Neuronal stem cell (in vitro differentiated cells): ENCODE measurements around the gene FYN.

ENCODE experiments used
- DNase-seq: peaks from one replicate; pipeline ENCODE4 v3.0.0-alpha.2; 2013; ENCODE audit warnings: low spot score
- H2AFZ ChIP-seq: one replicate; pipeline ENCODE4 v1.6.1; 2013; ENCODE audit warnings: mild to moderate bottlenecking, low read length, inconsistent platforms
- H2AK5ac ChIP-seq: 2 replicates; pipeline ENCODE4 v1.6.1; 2013; ENCODE audit warnings: low read depth, mild to moderate bottlenecking, inconsistent platforms, low read length, moderate library complexity, mixed read lengths
- H2BK120ac ChIP-seq: 2 replicates; pipeline ENCODE4 v1.6.1; 2013; ENCODE audit warnings: low read depth, mild to moderate bottlenecking, inconsistent platforms, low read length, moderate library complexity, mixed read lengths
- H2BK12ac ChIP-seq: one replicate; pipeline ENCODE4 v1.6.1; 2013; ENCODE audit warnings: low read length, inconsistent platforms
- H2BK15ac ChIP-seq: 2 replicates; pipeline ENCODE4 v1.6.1; 2013; ENCODE audit warnings: mild to moderate bottlenecking, low read length, inconsistent platforms, mixed read lengths
- H2BK5ac ChIP-seq: one replicate; pipeline ENCODE4 v1.6.1; 2013; ENCODE audit warnings: inconsistent platforms, mild to moderate bottlenecking, low read length, moderate library complexity
- H3K14ac ChIP-seq: one replicate; pipeline ENCODE4 v1.6.1; 2013; ENCODE audit warnings: low read length, inconsistent platforms
- H3K18ac ChIP-seq: 2 replicates; pipeline ENCODE4 v1.6.1; 2013; ENCODE audit warnings: low read length, inconsistent platforms
- H3K23ac ChIP-seq: 2 replicates; pipeline ENCODE4 v1.6.1; 2013; ENCODE audit warnings: low read depth, mild to moderate bottlenecking, mixed read lengths, low read length, inconsistent platforms; ENCODE audit not compliant: poor library complexity
- H3K27ac ChIP-seq: replicated peaks from 3 replicates; pipeline ENCODE4 v1.5.1; 2013; ENCODE audit warnings: low read length, inconsistent platforms
- H3K27me3 ChIP-seq, 3 experiments: 2 replicates each; pipeline ENCODE4 v1.6.1; 2013; ENCODE audit warnings: low read length in 3 of 3, mild to moderate bottlenecking in 2 of 3, inconsistent platforms in 1 of 3, low read depth in 1 of 3, mixed read lengths in 1 of 3, moderate library complexity in 1 of 3; ENCODE audit not compliant: control insufficient read depth in 3 of 3, insufficient read depth in 3 of 3
- H3K36me3 ChIP-seq, 2 donors: replicated peaks in 1 of 2; 2 replicates each; pipeline ENCODE4 v1.6.1; 2013; ENCODE audit warnings: low read length in 2 of 2; ENCODE audit not compliant: control insufficient read depth in 2 of 2, insufficient read depth in 2 of 2
- H3K4ac ChIP-seq: 2 replicates; pipeline ENCODE4 v1.6.1; 2013; ENCODE audit warnings: inconsistent platforms, mild to moderate bottlenecking, low read length, moderate library complexity
- H3K4me1 ChIP-seq, 2 donors: 1 replicate in 1 of 2; 2 replicates in 1 of 2; pipeline ENCODE4 v1.6.1; 2013; ENCODE audit warnings: low read length in 2 of 2, low read depth in 1 of 2; ENCODE audit not compliant: control insufficient read depth in 2 of 2, insufficient read depth in 1 of 2
- H3K4me2 ChIP-seq: one replicate; pipeline ENCODE4 v1.6.1; 2013; ENCODE audit warnings: mild to moderate bottlenecking, low read length, inconsistent platforms; ENCODE audit not compliant: insufficient read depth, poor library complexity, severe bottlenecking
- H3K4me3 ChIP-seq, 2 donors: 2 replicates each; pipeline ENCODE4 v1.5.1; 2013; ENCODE audit warnings: low read length in 2 of 2, mild to moderate bottlenecking in 2 of 2, inconsistent platforms in 1 of 2, moderate library complexity in 1 of 2
- H3K79me1 ChIP-seq: one replicate; pipeline ENCODE4 v1.6.1; 2013; ENCODE audit warnings: low read depth, mild to moderate bottlenecking, inconsistent platforms, low read length, moderate library complexity
- H3K9ac ChIP-seq: one replicate; pipeline ENCODE4 v1.6.1; 2013; ENCODE audit warnings: mild to moderate bottlenecking, low read depth, low read length, inconsistent platforms; ENCODE audit not compliant: poor library complexity
- H3K9me3 ChIP-seq, 2 donors: replicated peaks in 1 of 2; 2 replicates each; pipeline versions ENCODE3 to v1.6.1; 2013; ENCODE audit warnings: low read length in 2 of 2, mild to moderate bottlenecking in 2 of 2, inconsistent platforms in 1 of 2, low read depth in 1 of 2, mixed read lengths in 1 of 2, moderate library complexity in 1 of 2; ENCODE audit not compliant: control insufficient read depth in 2 of 2, insufficient read depth in 1 of 2
- H4K8ac ChIP-seq: one replicate; pipeline ENCODE4 v1.6.1; 2013; ENCODE audit warnings: low read depth, mild to moderate bottlenecking, inconsistent platforms, low read length, moderate library complexity
- H4K91ac ChIP-seq: one replicate; pipeline ENCODE4 v1.6.1; 2013; ENCODE audit warnings: low read length, low read depth, mild to moderate bottlenecking, inconsistent platforms; ENCODE audit not compliant: poor library complexity
- WGBS, 2 donors: extraction: QIAGEN DNeasy Blood & Tissue Kit; methylation state at CpG; one replicate each; pipeline ENCODE4 v1.1.7; 2013; ENCODE audit warnings: missing lambda C conversion rate in 2 of 2, mixed read lengths in 1 of 2; ENCODE audit not compliant: insufficient read length in 2 of 2, insufficient replicate concordance in 1 of 2; ENCODE audit errors: extremely low coverage in 2 of 2; 5-methylcytosine and 5-hydroxymethylcytosine counted together

The FYN gene

DNA sequence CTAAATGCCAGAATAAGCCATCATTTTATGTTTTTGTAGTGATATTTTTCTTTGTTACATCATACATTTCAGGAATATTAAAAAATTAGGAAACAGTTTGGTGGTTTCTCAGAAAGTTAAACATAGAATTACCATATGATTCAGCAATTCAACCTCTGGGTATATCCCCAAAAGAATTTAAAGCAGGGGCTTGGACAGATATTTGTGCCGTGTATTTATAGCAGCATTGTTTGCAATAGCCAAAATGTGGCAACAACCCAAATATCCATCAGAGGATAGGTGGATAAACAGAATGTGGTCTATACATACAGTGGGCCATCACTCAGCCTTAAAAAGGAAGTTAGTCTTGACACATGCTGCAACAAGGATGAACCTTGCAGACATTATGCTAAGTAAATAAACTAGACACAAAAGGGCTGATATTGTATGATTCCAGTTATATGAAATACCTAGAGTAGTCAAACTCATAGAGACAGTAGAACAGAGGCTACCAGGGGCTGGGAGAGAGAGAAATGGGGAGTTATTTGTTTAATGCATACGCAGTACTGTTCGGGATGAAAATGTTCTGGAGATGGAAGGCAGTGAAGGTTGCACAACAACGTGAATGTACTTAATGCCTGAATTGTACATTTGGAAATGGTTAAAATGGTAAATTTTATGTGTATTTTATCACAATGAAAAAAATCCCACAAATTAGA is 248.7 kb downstream of the FYN start:
- no peak overlapping the region for H4K91ac ChIP-seq
- no CpG with 5 or more reads among the region's 4 CpGs for WGBS, 2 donors
- no peak overlapping the region for H3K23ac ChIP-seq
- no peaks in the 10 kb centered on the region for H3K36me3 ChIP-seq
- H2BK15ac ChIP-seq: no peak overlapping the region
- no peak overlapping the region for H3K18ac ChIP-seq
- H3K27me3 ChIP-seq: no peaks in the 10 kb centered on the region
- DNase-seq: no peak
- H3K4me3 ChIP-seq: no peak overlapping the region
- no peak overlapping the region for H2AFZ ChIP-seq
- no peak overlapping the region for H2BK12ac ChIP-seq
- peaks cover 3 to 8% of the 10 kb centered on the region in 2 donors for H3K4me1 ChIP-seq
- H3K9me3 ChIP-seq: peaks cover 0 to 1% of the 10 kb centered on the region in 2 donors
- H2AK5ac ChIP-seq: no peak overlapping the region
- H3K4ac ChIP-seq: no peak overlapping the region
- H2BK5ac ChIP-seq: no peak overlapping the region
- H3K4me2 ChIP-seq: no peak overlapping the region
- H3K79me1 ChIP-seq: no peaks in the 10 kb centered on the region
- no peak overlapping the region for H3K9ac ChIP-seq
- no peak overlapping the region for H4K8ac ChIP-seq
- H2BK120ac ChIP-seq: no peak overlapping the region
- no peak overlapping the region for H3K14ac ChIP-seq
- H3K27ac ChIP-seq: no peak overlapping the region

GRCh38 chr6:111623046-111623718 is 250.1 kb downstream of the FYN start:
- H3K4me3 ChIP-seq: no peak overlapping the region
- H3K36me3 ChIP-seq: no peaks in the 10 kb centered on the region
- no peak overlapping the region for H3K4me2 ChIP-seq
- H3K9me3 ChIP-seq: no peaks in the 10 kb centered on the region
- H2AK5ac ChIP-seq: peak overlapping the region; percentile 66
- H3K23ac ChIP-seq: no peak overlapping the region
- no peak overlapping the region for H2BK120ac ChIP-seq
- no peak overlapping the region for H3K9ac ChIP-seq
- peaks cover 3 to 8% of the 10 kb centered on the region in 2 donors for H3K4me1 ChIP-seq
- no peaks in the 10 kb centered on the region for H3K79me1 ChIP-seq
- H2BK12ac ChIP-seq: peak overlapping the region; percentile 69
- peak overlapping the region; percentile 49 for H3K18ac ChIP-seq
- no CpG with 5 or more reads among the region's 9 CpGs for WGBS, 2 donors
- no peak overlapping the region for H3K27ac ChIP-seq
- no peak overlapping the region for H2AFZ ChIP-seq
- no peak overlapping the region for H4K8ac ChIP-seq
- no peak overlapping the region for H4K91ac ChIP-seq
- H2BK5ac ChIP-seq: no peak overlapping the region
- no peak overlapping the region for H3K14ac ChIP-seq
- peak overlapping the region; percentile 32 for H3K4ac ChIP-seq
- H3K27me3 ChIP-seq: no peaks in the 10 kb centered on the region
- DNase-seq: no peak
- no peak overlapping the region for H2BK15ac ChIP-seq

DNA sequence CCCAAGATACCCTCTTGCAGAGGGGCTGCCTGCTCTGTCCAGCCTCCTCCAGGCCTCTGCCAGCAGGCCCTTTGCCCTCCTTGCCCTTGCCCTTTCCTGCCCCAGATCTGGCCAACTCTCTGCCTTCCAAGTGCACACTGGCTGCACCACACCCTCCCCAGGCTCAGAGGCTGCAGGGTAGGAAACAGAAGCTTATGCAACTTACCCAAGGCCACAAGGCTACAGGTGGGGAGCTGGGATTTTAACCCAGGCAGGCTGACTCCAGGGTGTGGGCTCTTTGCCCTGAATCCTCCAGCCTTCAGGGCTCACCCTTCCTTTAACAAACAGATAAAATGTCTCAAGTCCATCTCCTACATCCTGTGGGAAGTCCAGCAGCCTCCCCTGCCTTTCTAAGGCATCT is 253.1 kb downstream of the FYN start:
- Histone ChIP-seq H3K79me1 (no peaks in the 10 kb centered on the region), H3K4me1 (peaks cover 5 to 10% of the 10 kb centered on the region in 2 donors), H3K27ac (no peak overlapping the region), H4K91ac (no peak overlapping the region), H2AFZ (no peak overlapping the region), H3K27me3 (no peaks in the 10 kb centered on the region), H3K4ac (no peak overlapping the region), H4K8ac (no peak overlapping the region), H2BK120ac (no peak overlapping the region), H2BK5ac (no peak overlapping the region), H3K4me2 (no peak overlapping the region), H2BK15ac (no peak overlapping the region), H3K9me3 (no peaks in the 10 kb centered on the region), H3K14ac (no peak overlapping the region), H3K9ac (no peak overlapping the region), H3K36me3 (no peaks in the 10 kb centered on the region), H3K23ac (peak overlapping the region; percentile 8), H3K4me3 (no peak overlapping the region), H2BK12ac (no peak overlapping the region), H2AK5ac (no peak overlapping the region), H3K18ac (no peak overlapping the region)
- no peak for DNase-seq

DNA sequence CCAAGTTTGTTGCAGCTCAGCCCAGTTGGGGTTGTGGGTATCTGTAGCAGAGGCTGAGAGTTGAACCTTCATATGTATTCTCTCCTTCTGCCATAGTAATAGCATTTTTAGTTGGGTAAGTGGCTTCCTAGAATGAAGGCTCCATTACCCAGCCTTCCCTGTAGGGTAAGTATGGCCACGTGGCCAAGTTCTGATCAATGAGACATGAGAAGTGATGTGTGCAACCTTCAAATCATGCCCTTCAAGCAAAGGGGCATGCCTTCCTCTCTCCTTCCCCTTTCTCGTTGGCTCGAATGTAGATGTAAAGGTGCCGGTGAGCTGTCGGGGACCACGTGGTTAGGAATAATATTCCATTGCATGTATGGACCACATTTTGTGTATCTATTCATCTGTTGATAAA is 254.8 kb downstream of the FYN start:
- Histone ChIP-seq H3K79me1 (no peaks in the 10 kb centered on the region), H2AK5ac (no peak overlapping the region), H3K27me3 (no peaks in the 10 kb centered on the region), H2BK120ac (no peak overlapping the region), H3K4ac (no peak overlapping the region), H3K9ac (no peak overlapping the region), H3K4me2 (no peak overlapping the region), H3K4me1 (peaks cover 12 to 16% of the 10 kb centered on the region in 2 donors), H3K9me3 (no peaks in the 10 kb centered on the region), H3K36me3 (no peaks in the 10 kb centered on the region), H3K18ac (no peak overlapping the region), H4K8ac (no peak overlapping the region), H2BK12ac (no peak overlapping the region), H2AFZ (no peak overlapping the region), H2BK5ac (no peak overlapping the region), H3K23ac (no peak overlapping the region), H3K27ac (no peak overlapping the region), H3K4me3 (no peak overlapping the region), H4K91ac (no peak overlapping the region), H3K14ac (no peak overlapping the region), H2BK15ac (no peak overlapping the region)
- no peak for DNase-seq
- whole genome bisulfite sequencing, 2 donors: no CpG with 5 or more reads among the region's 6 CpGs
